A375 (cell line): ENCODE measurements around the gene NT5C1B. TPM values are rescaled to one million over a fixed set of nuclear protein-coding genes. Genes with fewer than 3 reads are reported as not detected.

ENCODE experiments used
- small RNA-seq: library from RNA; depleted of rRNA; stranded (forward); fragments of <200 nt; gene quantifications from one replicate; pipeline ENCODE3, GENCODE V24; 2014
- total RNA-seq: library from RNA; depleted of rRNA; stranded (reverse); fragments of >200 nt; shearing (Covaris generic); gene quantifications from 2 replicates; pipeline ENCODE4 v1.2.3, GENCODE V29; 2014; rRNA removed

NT5C1B gene
- total RNA-seq: not detected in 2 replicates

GRCh38 chr2:18589354-18589753 lies at the start of gene NT5C1B:
Gene NT5C1B, minus strand, starts transcription at chr2:18589569. Its CDS starts 101 bp downstream, at chr2:18589468.

DNA sequence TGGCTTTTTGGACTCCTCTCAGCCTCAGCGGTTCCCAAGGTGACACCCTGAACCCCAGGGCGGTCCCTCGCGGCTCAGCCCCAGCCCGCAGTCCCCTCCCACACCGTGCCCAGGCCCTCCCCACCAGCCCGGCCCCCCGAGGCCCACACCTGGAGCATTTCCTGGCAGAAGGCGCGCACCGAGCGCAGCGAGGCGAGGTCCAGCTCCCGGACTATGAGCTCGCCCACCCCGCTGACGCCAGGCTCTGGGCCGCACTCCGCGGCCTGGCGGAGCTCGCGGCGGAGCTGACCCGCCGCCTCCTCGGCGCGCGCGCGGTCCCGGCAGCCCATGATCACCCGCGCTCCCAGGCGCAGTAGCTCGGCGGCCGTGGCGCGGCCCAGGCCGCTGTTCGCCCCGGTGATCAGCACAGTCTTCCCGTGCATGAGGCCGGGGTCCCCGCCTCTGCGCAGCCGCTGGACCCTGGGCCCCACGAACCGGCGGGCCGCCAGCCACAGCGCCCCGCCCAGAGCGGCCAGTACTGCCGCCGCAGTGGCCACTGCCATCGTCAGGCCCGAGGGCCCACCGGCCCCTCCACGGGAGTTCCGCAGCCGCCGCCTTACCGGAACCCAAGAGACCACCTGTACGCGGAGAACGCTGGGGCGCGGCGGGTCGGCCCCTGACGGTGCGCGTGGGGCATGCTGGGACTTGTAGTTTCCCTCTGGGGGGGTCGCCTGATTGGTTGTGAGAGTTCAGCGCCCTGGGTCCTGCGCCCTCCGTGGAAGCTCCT lies 29.2 kb downstream of the NT5C1B start, which contains the start of gene RDH14:
RDH14 (minus strand) TSS at position 623 of the 766 bp plus-strand sequence; CDS start at position 542, 81 bp downstream.

Small RNA genes lying within 50 kb of the gene (small RNA-seq; reads per million reads assigned to genes)
- gene RNU6-1215P: not detected

Other genes starting within 250 kb of the NT5C1B start
- gene RDH14, start 28.9 kb downstream of the NT5C1B start, total RNA-seq: 25.9 and 28.7 TPM in 2 replicates